Heart left ventricle (tissue), 13 donors: ENCODE measurements around the gene ADAMTS20.

Experiments
- CTCF ChIP-seq, 12 donors: fragments of 200-600 bp; sonication (generic) in 4 of 12; IDR thresholded peaks; one replicate each; pipeline versions ENCODE4 v1.5.0 to v1.8.0; 2018 to 2022; ENCODE audit warnings: antibody characterized with exemption in 12 of 12, mild to moderate bottlenecking in 5 of 12
- POLR2A ChIP-seq, 2 donors: fragments of 450-650 bp; IDR thresholded peaks; one replicate each; pipeline ENCODE4 v1.6.1; 2017; ENCODE audit warnings: antibody characterized with exemption in 2 of 2, mild to moderate bottlenecking in 2 of 2, moderate library complexity in 2 of 2
- donor health status: ischemic (EF 13 %, LVEDD 7.1; RV severe dilation, severe dysfunction).
- donor health status: DM: no; HTN: yes; CAD: no.
- donor health status: DM: no; HTN: no; CAD: no.
- donor health status: ischemic (EF 25% LVEDD 6.9; RV normal size, moderate dysfunction).
- donor health status: ischemic (EF 25% LVEDD 5.7; RV mildly dilated, moderate dysfunction).
- donor health status: ischemic (EF 35%, LVEDD 5.7; RV mildly dilated, moderate dysfunction).
- donor health status: nonischemic (EF 11% LVEDD 7.7; RV severe dilation, severe dysfunction).
- donor health status: DM: yes; HTN: yes; CAD: no.
- donor health status: PGD.
- donor health status: ischemic (EF 29% LVEDD 5.4; RV normal size, mild dysfunction).
- donor health status: nonischemic (EF 23%, LVEDD 6.1; RV moderate dilation, normal function).

GRCh38 chr12:43585676-43586075 lies 33.7 kb upstream of the ADAMTS20 start:
- no peak for TF ChIP-seq CTCF (IDR thresholded peaks at IDR 0.05)
- no peak for TF ChIP-seq POLR2A (IDR thresholded peaks at IDR 0.05)
